GM23248 (cell line): ENCODE data around the gene ARL6IP4. TPM values are rescaled to one million over a fixed set of nuclear protein-coding genes. Genes with fewer than 3 reads are reported as not detected.

Source experiments
- DNase-seq: peaks from one replicate; pipeline ENCODE4 v3.0.0-alpha.2; 2015
- H2AFZ ChIP-seq: fragments of 200-600 bp; sonication (generic); 2 replicates; pipeline ENCODE4 v1.6.1; 2016; ENCODE audit warnings: antibody characterized with exemption
- H3F3A ChIP-seq: fragments of 200-600 bp; sonication (generic); 2 replicates; pipeline ENCODE4 v1.6.1; 2016; ENCODE audit warnings: mild to moderate bottlenecking, antibody characterized with exemption, mixed run types; ENCODE audit not compliant: insufficient read depth
- H3K27ac ChIP-seq: fragments of 200-600 bp; sonication (generic); 2 replicates; pipeline ENCODE4 v1.5.1; 2016; ENCODE audit warnings: mild to moderate bottlenecking
- H3K27me3 ChIP-seq: fragments of 200-600 bp; sonication (generic); replicated peaks from 2 replicates; pipeline ENCODE4 v1.6.1; 2016; ENCODE audit warnings: mild to moderate bottlenecking; ENCODE audit not compliant: insufficient read depth
- H3K36me3 ChIP-seq: fragments of 200-600 bp; sonication (generic); 2 replicates; pipeline ENCODE4 v1.6.1; 2016; ENCODE audit warnings: low read depth, mild to moderate bottlenecking
- H3K4me1 ChIP-seq: fragments of 200-600 bp; sonication (generic); 2 replicates; pipeline ENCODE4 v1.6.1; 2016; ENCODE audit warnings: mild to moderate bottlenecking; ENCODE audit not compliant: insufficient read depth
- H3K4me2 ChIP-seq: fragments of 200-600 bp; sonication (generic); one replicate; pipeline ENCODE4 v1.6.1; 2016; ENCODE audit warnings: mild to moderate bottlenecking; ENCODE audit not compliant: unreplicated experiment
- H3K4me3 ChIP-seq: fragments of 200-600 bp; sonication (generic); 2 replicates; pipeline ENCODE4 v1.5.1; 2016; ENCODE audit warnings: mild to moderate bottlenecking
- H3K79me2 ChIP-seq: fragments of 200-600 bp; sonication (generic); 2 replicates; pipeline ENCODE4 v1.6.1; 2016; ENCODE audit warnings: mild to moderate bottlenecking; ENCODE audit not compliant: insufficient read depth
- H3K9ac ChIP-seq: fragments of 200-600 bp; sonication (generic); 2 replicates; pipeline ENCODE4 v1.6.1; 2016; ENCODE audit warnings: mild to moderate bottlenecking
- H3K9me2 ChIP-seq: fragments of 200-600 bp; sonication (generic); 2 replicates; pipeline ENCODE4 v1.6.1; 2016; ENCODE audit warnings: mixed run types, mild to moderate bottlenecking, moderate library complexity; ENCODE audit not compliant: insufficient read depth
- H3K9me3 ChIP-seq: fragments of 200-600 bp; sonication (generic); one replicate; pipeline ENCODE4 v1.6.1; 2017; ENCODE audit warnings: low read depth
- H4K20me1 ChIP-seq: fragments of 200-600 bp; sonication (generic); 2 replicates; pipeline ENCODE4 v1.6.0; 2016; ENCODE audit not compliant: insufficient read depth
- EZH2 ChIP-seq: fragments of 200-600 bp; sonication (generic); IDR thresholded peaks from 2 replicates; pipeline ENCODE4 v1.6.1; 2018; ENCODE audit warnings: antibody characterized with exemption, mild to moderate bottlenecking; ENCODE audit not compliant: insufficient read depth, poor library complexity, severe bottlenecking
- EZH2phosphoT487 ChIP-seq: fragments of 200-600 bp; sonication (generic); IDR thresholded peaks from 2 replicates; pipeline ENCODE4 v1.6.1; 2018; ENCODE audit warnings: antibody characterized with exemption, moderate library complexity, mild to moderate bottlenecking, low read depth; ENCODE audit not compliant: insufficient read depth
- WGBS, 2 experiments: methylation state at CpG; one replicate each; pipeline ENCODE4 v1.1.6; 2015 to 2017; ENCODE audit warnings: low lambda C conversion rate in 2 of 2, low coverage in 1 of 2; ENCODE audit errors: missing lambda C conversion rate in 2 of 2; 5-methylcytosine and 5-hydroxymethylcytosine counted together
- in situ Hi-C: fragments of 300-500 bp; cut with MboI; formaldehyde crosslinking; loops from 2 replicates; pipeline ENCODE4 v1.15.0; 2020
- polyA plus RNA-seq: library from polyadenylated mRNA; unstranded; fragments of >200 nt; fragmentation: Nextera tagmentation; extraction: Ambion mirVana; gene quantifications from 2 replicates; pipeline ENCODE4 v1.2.1, GENCODE V29; 2016
- total RNA-seq: library from RNA; depleted of rRNA; stranded (reverse); fragments of >200 nt; shearing (Covaris generic); gene quantifications from 2 replicates; pipeline ENCODE4 v1.2.3, GENCODE V29; 2014; rRNA removed

Gene ARL6IP4
- 118 and 150 TPM in 2 replicates for total RNA-seq
- polyA plus RNA-seq: 251 and 259 TPM in 2 replicates

DNA sequence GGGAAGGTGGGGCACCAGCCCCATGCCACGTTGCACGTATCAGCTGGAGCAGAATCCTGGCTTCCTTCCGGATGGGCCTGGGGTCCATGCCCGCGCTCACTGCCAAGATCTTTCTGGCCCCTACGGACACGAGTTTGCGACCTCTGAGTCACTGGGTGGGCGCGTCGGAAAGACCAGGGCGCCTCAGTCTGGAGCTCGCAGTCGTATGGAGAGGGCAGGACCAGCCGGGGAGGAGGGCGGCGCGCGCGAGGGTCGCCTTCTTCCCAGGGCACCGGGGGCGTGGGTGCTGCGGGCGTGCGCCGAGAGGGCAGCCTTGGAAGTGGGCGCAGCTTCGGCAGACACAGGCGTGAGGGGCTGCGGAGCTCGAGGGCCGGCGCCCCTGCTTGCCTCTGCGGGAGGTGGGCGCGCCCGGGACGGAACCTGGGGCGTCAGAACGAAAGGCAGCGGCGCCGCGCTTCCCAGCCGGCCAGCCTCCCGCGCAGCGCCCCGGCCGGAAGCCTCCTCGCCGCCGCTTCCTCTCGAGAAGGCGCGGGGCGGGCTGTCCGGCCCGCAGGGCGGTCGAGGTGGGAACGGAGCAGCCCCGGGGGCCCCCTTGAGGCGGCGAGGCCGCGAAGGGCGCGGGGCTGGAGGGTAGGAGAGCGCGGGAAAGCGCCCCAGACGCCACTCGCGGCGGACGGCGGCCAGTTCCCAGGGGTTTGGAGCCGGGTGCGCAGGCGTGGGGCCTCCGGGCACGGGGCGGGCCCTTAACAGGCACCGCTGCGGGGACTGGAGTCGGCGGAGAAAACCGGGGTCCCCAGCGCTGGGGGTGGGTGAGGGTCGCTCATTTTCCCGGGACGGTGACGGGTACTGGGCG is at the start of gene ARL6IP4:
TSS of gene ARL6IP4 (plus strand) at position 499 of the 853 bp plus-strand sequence. CDS start 459 bp downstream, outside the sequence.
- WGBS, 2 experiments: 1% methylated on average over 56 to 89 of the region's 96 CpGs

DNA sequence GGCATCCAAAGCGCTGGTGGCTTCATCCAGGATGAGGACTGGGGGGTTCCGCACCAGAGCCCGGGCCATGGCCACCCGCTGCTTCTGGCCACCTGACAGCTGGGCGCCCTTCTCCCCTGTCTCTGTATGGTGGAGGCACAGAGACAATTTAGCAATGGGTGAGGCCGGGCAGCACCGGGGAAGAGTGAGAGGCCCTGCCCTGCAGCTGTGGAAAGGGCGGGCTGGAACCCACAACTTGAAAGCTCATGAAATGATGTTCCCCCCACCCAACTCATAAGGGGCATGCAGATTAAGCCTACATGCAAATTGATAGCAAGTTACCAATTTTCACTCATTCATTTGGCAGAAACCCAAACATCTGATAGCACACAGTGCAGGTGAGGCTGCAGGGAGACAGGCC is 48.3 kb upstream of the ARL6IP4 start:
- Histone ChIP-seq H4K20me1 (no peaks in the 10 kb centered on the region), H2AFZ (no peak overlapping the region), H3K9ac (no peak overlapping the region), H3K4me1 (no peaks in the 10 kb centered on the region), H3K4me3 (no peak overlapping the region), H3K27me3 (no peaks in the 10 kb centered on the region), H3K27ac (no peak overlapping the region), H3K36me3 (no peaks in the 10 kb centered on the region), H3F3A (no peaks in the 10 kb centered on the region), H3K9me3 (no peaks in the 10 kb centered on the region), H3K79me2 (no peaks in the 10 kb centered on the region), H3K4me2 (no peak overlapping the region), H3K9me2 (no peaks in the 10 kb centered on the region)
- DNase-seq: no peak
- no peak for TF ChIP-seq EZH2
- no peak for TF ChIP-seq EZH2phosphoT487
- in situ Hi-C loops: no loop called here
- 91 to 99% methylated on average over 8 of the region's 8 CpGs for WGBS, 2 experiments

More for the DNA sequence above, at the start of gene ARL6IP4:
- peaks cover 75% of the 10 kb centered on the region for H3K79me2 ChIP-seq
- no peaks in the 10 kb centered on the region for H3K27me3 ChIP-seq
- peak within 1 kb of the TSS; percentile 61 for H3K27ac ChIP-seq
- H3K9ac ChIP-seq: peak within 1 kb of the TSS; percentile 89
- H3F3A ChIP-seq: no peaks in the 10 kb centered on the region
- H3K4me2 ChIP-seq: peak within 1 kb of the TSS; percentile 86
- no peaks in the 10 kb centered on the region for H3K36me3 ChIP-seq
- peak; percentile 86 for DNase-seq
- H2AFZ ChIP-seq: peak within 1 kb of the TSS; percentile 77
- H3K9me3 ChIP-seq: no peaks in the 10 kb centered on the region
- peak within 1 kb of the TSS; percentile 95 for H3K4me3 ChIP-seq
- H3K4me1 ChIP-seq: peaks cover 18% of the 10 kb centered on the region
- H4K20me1 ChIP-seq: no peaks in the 10 kb centered on the region
- in situ Hi-C loops: no loop called here
- H3K9me2 ChIP-seq: no peaks in the 10 kb centered on the region
- TF ChIP-seq EZH2phosphoT487 (no peak), EZH2 (no peak)

DNA sequence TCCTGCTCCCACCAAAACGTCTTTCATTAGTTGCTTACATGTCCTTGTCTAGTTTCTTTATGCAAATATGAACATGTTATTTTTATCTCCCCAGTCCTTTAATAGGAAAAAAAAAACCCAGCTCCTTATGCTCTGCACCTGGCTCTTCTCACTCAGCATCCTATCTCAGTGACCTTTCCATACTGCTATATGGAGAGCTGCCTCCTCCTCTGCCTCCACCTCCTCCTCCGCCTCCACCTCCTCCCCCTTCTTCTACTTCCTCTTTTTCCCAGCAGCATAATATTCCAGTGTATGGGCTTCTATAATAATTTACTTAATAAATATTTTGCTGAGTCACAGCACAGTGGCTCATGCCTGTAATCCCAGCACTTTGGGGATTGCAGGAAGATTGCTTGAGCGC is 45.8 kb upstream of the ARL6IP4 start:
- Histone ChIP-seq H3K4me3 (no peak overlapping the region), H3F3A (no peaks in the 10 kb centered on the region), H3K4me1 (no peaks in the 10 kb centered on the region), H3K9me2 (no peaks in the 10 kb centered on the region), H2AFZ (no peak overlapping the region), H3K79me2 (no peaks in the 10 kb centered on the region), H4K20me1 (no peaks in the 10 kb centered on the region), H3K4me2 (no peak overlapping the region), H3K9me3 (no peaks in the 10 kb centered on the region), H3K9ac (no peak overlapping the region), H3K27me3 (no peaks in the 10 kb centered on the region), H3K27ac (no peak overlapping the region), H3K36me3 (no peaks in the 10 kb centered on the region)
- no peak for DNase-seq
- TF ChIP-seq EZH2 (no peak), EZH2phosphoT487 (no peak)
- 79 to 86% methylated on average over 3 of the region's 3 CpGs for WGBS, 2 experiments
- in situ Hi-C loops: no loop called here

DNA sequence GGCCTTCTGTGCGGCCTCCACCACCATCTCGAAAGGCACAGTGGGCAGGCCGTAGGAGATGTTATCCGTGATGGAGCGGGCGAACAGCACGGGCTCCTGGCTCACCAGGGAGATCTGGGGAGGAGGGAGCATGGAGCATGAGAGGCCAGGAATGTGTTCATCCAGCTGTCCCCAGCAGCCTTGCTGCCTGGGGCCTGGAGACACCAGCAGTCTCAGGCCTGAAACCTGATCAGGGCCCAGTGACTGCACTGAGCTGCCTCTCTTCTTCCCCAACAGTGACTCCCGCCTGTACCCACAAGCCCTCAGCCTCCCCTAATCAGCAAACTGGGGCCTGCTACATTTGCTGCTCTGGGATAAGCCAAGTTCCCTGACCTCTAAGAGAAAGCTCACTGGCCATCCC is 45.2 kb upstream of the ARL6IP4 start:
- no peak for DNase-seq
- WGBS, 2 experiments: 97 to 99% methylated on average over 7 to 8 of the region's 8 CpGs
- Histone ChIP-seq H3K4me2 (no peak overlapping the region), H3K9me3 (no peaks in the 10 kb centered on the region), H3K27ac (no peak overlapping the region), H3K79me2 (no peaks in the 10 kb centered on the region), H3K36me3 (no peaks in the 10 kb centered on the region), H3K4me3 (no peak overlapping the region), H2AFZ (no peak overlapping the region), H3K9me2 (no peaks in the 10 kb centered on the region), H3F3A (no peaks in the 10 kb centered on the region), H3K4me1 (no peaks in the 10 kb centered on the region), H3K9ac (no peak overlapping the region), H3K27me3 (no peaks in the 10 kb centered on the region), H4K20me1 (no peaks in the 10 kb centered on the region)
- no peak for TF ChIP-seq EZH2phosphoT487
- TF ChIP-seq EZH2: no peak
- in situ Hi-C loops: no loop called here
